IPS-20b (cell line): ENCODE measurements around the gene C1QC.

Experiments
- H3K27ac ChIP-seq: one replicate; pipeline ENCODE4 v1.5.1; 2013; ENCODE audit warnings: low read length
- H3K27me3 ChIP-seq: 2 replicates; pipeline ENCODE4 v1.6.1; 2013; ENCODE audit warnings: mild to moderate bottlenecking, low read length, inconsistent platforms; ENCODE audit not compliant: insufficient read depth
- H3K36me3 ChIP-seq: 2 replicates; pipeline ENCODE4 v1.6.1; 2013; ENCODE audit warnings: low read depth, mild to moderate bottlenecking, inconsistent platforms, low read length, moderate library complexity; ENCODE audit not compliant: insufficient read depth
- H3K4me1 ChIP-seq: 2 replicates; pipeline ENCODE4 v1.6.1; 2013; ENCODE audit warnings: mild to moderate bottlenecking, control low read depth, inconsistent platforms, low read length, moderate library complexity; ENCODE audit not compliant: insufficient read depth
- H3K4me3 ChIP-seq: 2 replicates; pipeline ENCODE4 v1.5.1; 2013; ENCODE audit warnings: mild to moderate bottlenecking, low read length, inconsistent platforms
- H3K9ac ChIP-seq: 2 replicates; pipeline ENCODE4 v1.6.1; 2013; ENCODE audit warnings: low read depth, mild to moderate bottlenecking, inconsistent platforms, low read length, moderate library complexity
- H3K9me3 ChIP-seq: 2 replicates; pipeline ENCODE4 v1.6.1; 2013; ENCODE audit warnings: mild to moderate bottlenecking, low read depth, low read length, inconsistent platforms; ENCODE audit not compliant: insufficient read depth

The C1QC gene

DNA sequence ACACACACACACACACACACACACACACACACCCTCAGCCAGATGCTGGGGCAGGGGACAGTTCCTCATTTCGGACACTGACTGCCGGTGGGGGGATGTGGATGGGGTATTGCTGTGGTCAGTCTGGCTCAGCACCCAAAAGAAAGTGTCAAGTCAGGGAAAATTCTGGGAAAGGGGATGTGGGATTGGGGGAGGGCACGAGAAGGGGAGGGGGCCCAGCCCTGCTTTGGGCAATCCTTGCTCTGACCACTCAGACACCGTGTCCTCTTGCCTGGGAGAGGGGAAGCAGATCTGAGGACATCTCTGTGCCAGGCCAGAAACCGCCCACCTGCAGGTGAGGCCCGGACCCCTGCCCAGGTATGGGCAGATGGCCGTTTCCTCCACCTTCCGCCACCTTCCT is at the start of gene C1QC:
Gene C1QC (plus strand): TSS at position 253 of the 400 bp plus-strand sequence. CDS start 391 bp downstream, outside the sequence.
- H3K4me1 ChIP-seq, result no peaks in the 10 kb centered on the region
- no peak within 1 kb of the TSS for H3K9ac ChIP-seq
- no peaks in the 10 kb centered on the region for H3K9me3 ChIP-seq
- no peaks in the 10 kb centered on the region; the same call in 1 of the 2 replicates for H3K27me3 ChIP-seq
- H3K36me3 ChIP-seq, result no peaks in the 10 kb centered on the region
- no peak within 1 kb of the TSS for H3K4me3 ChIP-seq
- H3K27ac ChIP-seq, result no peak within 1 kb of the TSS

DNA sequence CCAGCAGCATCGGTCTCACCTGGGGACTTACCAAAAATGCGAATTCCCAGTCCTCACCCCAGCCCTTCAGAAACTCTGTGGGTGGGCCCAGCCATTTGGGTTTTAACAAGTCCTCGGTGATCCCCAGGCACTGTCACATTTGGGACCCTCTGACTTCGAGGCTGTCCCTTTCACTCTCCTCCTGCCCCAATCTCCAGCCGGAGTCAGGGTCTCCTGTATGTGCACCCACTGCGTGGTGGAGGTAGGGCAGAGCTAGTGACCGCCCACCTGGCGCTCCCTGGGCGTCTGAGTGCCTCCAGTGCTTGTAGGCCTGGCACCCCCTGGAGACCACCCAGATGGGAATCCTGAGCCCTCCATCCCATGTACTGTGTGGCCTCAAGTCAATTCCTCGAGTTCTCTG is 49.0 kb upstream of the C1QC start:
- Histone ChIP-seq H3K4me1 (no peaks in the 10 kb centered on the region), H3K27me3 (no peaks in the 10 kb centered on the region), H3K9me3 (no peaks in the 10 kb centered on the region), H3K9ac (no peak overlapping the region), H3K4me3 (no peak overlapping the region), H3K36me3 (no peaks in the 10 kb centered on the region), H3K27ac (no peak overlapping the region)

DNA sequence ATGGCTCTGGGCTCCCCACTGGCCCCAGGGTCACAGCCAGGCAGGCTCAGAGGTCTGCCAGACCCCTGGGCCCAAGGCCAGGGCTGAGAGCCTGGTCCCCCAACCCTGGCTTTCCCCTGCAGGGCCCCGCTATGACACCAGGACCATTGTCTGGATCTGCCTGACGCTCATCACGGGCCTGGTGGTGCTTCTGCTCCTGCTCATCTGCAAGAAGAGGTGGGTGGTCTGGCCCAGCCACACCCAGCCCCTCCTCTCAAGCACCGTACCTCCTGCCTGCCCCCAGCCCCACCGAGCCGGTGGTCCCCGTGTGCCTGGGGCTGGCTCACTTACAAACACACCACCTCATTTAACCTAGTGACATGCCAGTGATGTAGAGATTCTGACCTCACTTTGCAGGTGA is 48.3 kb upstream of the C1QC start:
- H3K36me3 ChIP-seq, result no peaks in the 10 kb centered on the region
- H3K27me3 ChIP-seq, result no peaks in the 10 kb centered on the region
- H3K27ac ChIP-seq, result no peak overlapping the region
- no peaks in the 10 kb centered on the region for H3K4me1 ChIP-seq
- H3K9ac ChIP-seq, result no peak overlapping the region
- no peak overlapping the region for H3K4me3 ChIP-seq
- H3K9me3 ChIP-seq, result no peaks in the 10 kb centered on the region

DNA sequence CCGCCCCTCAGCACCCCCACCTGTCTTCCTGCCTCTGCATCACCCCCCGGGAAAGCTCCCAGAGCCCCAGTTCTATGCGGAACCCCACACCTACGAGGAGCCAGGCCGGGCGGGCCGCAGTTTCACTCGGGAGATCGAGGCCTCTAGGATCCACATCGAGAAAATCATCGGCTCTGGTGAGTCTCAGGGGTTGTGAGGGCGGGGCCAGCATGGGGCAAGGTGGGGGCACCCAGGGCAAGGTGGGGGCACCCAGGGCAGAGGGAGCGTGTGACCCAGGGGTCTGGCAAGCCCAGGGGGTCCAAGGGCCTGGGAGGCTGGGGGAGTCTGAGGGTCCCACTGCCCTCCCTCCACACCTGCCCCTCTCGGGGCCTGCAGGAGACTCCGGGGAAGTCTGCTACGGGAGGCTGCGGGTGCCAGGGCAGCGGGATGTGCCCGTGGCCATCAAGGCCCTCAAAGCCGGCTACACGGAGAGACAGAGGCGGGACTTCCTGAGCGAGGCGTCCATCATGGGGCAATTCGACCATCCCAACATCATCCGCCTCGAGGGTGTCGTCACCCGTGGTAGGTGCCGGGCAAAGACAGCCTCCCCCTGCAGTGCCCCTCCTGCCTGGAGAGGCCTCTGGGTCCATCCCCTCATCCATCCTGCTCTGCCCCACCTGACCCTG is 46.0 kb upstream of the C1QC start:
- Histone ChIP-seq H3K27me3 (no peaks in the 10 kb centered on the region), H3K27ac (no peak overlapping the region), H3K36me3 (no peaks in the 10 kb centered on the region)

DNA sequence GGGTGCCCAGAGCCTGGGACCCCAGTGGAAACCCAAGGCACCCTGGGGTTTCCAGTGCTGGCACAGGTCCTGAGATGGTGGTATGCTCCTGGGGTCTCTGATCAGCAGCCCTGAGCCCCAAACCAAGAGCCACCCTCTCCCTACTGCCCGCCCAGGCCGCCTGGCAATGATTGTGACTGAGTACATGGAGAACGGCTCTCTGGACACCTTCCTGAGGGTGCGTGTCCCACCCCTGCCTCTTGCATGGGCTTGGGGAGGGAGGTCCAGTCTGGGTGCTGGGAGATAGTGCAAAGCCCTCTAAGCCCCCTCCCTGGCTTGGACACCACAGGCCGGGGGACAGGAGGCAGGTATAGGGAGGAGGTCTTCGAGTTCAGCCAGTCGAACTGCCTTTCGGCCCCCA is 45.4 kb upstream of the C1QC start:
- Histone ChIP-seq H3K9ac (no peak overlapping the region), H3K27me3 (no peaks in the 10 kb centered on the region), H3K36me3 (no peaks in the 10 kb centered on the region), H3K4me3 (no peak overlapping the region), H3K27ac (no peak overlapping the region), H3K4me1 (no peaks in the 10 kb centered on the region), H3K9me3 (no peaks in the 10 kb centered on the region)

More for the DNA sequence above, 46.0 kb upstream of the C1QC start:
- no peak overlapping the region for H3K9ac ChIP-seq
- H3K4me1 ChIP-seq, result no peaks in the 10 kb centered on the region
- no peaks in the 10 kb centered on the region for H3K9me3 ChIP-seq
- H3K4me3 ChIP-seq, result no peak overlapping the region

DNA sequence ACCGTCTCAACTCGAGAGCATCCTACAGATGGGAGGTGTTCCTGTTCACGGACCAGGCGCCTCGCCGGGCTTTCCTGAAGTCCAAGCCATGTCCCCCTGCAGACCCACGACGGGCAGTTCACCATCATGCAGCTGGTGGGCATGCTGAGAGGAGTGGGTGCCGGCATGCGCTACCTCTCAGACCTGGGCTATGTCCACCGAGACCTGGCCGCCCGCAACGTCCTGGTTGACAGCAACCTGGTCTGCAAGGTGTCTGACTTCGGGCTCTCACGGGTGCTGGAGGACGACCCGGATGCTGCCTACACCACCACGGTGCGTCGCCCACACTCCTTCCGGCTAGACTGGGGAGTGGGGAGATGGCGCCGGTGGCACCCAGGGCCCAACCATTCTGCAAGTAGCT is 44.7 kb upstream of the C1QC start:
- Histone ChIP-seq H3K4me3 (no peak overlapping the region), H3K9me3 (no peaks in the 10 kb centered on the region), H3K27ac (no peak overlapping the region), H3K36me3 (no peaks in the 10 kb centered on the region), H3K4me1 (no peaks in the 10 kb centered on the region), H3K9ac (no peak overlapping the region), H3K27me3 (0 out of 2 replicates have a peak, but pooled peaks cover 4% of the 10 kb centered on the region)

DNA sequence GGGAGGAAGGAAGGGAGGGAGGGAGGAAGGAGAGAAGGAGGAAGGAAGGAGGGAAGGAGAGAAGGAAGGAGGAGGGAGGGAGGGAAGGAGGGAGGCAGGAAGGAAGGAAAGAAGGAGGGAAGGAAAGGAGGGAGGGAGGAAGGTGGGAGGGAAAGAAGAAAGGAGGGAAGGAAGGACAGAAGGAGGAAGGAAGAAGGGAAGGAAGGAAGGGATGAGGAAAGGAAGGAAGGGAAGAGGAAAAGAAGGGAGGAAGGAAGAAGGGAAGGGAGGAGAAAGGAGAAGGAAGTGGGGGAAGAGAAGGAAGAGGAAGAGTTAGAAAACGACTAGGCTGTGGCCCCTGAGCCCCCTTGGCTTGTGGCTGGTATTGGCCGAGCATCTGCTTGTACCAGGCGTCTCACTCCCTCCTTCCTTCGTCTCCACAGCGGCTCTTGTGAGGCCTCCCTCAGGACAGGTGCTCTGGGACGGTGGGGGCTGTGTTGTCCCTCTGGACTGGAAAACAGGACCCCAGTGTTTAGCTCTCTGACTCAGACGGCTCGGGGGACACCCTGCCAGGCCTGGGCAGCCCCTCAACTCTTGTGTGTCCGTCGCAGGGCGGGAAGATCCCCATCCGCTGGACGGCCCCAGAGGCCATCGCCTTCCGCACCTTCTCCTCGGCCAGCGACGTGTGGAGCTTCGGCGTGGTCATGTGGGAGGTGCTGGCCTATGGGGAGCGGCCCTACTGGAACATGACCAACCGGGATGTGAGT is 43.2 kb upstream of the C1QC start:
- Histone ChIP-seq H3K36me3 (no peaks in the 10 kb centered on the region), H3K9ac (no peak overlapping the region), H3K4me3 (no peak overlapping the region), H3K9me3 (no peaks in the 10 kb centered on the region), H3K27me3 (peaks cover 18% of the 10 kb centered on the region), H3K4me1 (no peaks in the 10 kb centered on the region), H3K27ac (no peak overlapping the region)

DNA sequence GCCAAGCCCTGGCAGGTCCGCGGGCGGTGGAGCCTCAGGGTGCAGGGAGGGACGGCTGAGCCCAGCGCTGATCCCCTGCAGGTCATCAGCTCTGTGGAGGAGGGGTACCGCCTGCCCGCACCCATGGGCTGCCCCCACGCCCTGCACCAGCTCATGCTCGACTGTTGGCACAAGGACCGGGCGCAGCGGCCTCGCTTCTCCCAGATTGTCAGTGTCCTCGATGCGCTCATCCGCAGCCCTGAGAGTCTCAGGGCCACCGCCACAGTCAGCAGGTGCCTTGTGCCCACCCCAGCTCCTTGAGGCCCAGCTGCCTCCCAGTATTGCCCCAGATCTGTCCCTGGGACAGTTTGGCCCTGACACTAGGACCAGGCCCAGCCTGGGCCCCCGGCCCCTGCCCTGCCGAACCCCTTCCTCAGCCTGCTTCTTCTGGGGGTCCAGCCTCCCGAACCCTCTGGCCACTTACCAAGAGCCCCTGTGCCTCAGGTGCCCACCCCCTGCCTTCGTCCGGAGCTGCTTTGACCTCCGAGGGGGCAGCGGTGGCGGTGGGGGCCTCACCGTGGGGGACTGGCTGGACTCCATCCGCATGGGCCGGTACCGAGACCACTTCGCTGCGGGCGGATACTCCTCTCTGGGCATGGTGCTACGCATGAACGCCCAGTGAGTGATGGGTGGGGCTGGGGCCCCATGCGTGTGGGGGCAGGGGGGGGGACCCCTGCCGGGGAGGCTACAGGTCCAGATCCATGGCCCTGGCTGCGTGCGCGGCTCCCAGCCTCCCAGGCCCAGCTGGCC is 42.4 kb upstream of the C1QC start:
- Histone ChIP-seq H3K27ac (no peak overlapping the region), H3K27me3 (peaks cover 26% of the 10 kb centered on the region), H3K4me3 (no peak overlapping the region)

DNA sequence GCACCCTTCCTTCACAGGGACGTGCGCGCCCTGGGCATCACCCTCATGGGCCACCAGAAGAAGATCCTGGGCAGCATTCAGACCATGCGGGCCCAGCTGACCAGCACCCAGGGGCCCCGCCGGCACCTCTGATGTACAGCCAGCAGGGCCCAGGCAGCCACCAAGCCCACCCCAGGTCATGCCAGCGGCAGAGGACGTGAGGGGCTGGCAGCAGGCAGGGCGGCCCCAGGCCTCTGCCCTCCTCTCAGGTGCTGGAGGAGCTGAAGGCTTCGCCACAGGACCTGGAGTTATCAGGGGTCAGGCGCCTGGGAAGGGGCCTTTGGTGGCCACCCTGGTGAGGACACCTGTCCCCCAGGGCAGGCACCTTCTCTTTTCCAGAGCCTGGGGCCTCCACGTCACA is 41.8 kb upstream of the C1QC start:
- Histone ChIP-seq H3K4me1 (no peaks in the 10 kb centered on the region), H3K27ac (no peak overlapping the region), H3K9me3 (no peaks in the 10 kb centered on the region), H3K36me3 (no peaks in the 10 kb centered on the region), H3K27me3 (peaks cover 29% of the 10 kb centered on the region), H3K9ac (no peak overlapping the region), H3K4me3 (no peak overlapping the region)

More for the DNA sequence above, 42.4 kb upstream of the C1QC start:
- Histone ChIP-seq H3K9ac (no peak overlapping the region), H3K4me1 (no peaks in the 10 kb centered on the region), H3K9me3 (no peaks in the 10 kb centered on the region), H3K36me3 (no peaks in the 10 kb centered on the region)

DNA sequence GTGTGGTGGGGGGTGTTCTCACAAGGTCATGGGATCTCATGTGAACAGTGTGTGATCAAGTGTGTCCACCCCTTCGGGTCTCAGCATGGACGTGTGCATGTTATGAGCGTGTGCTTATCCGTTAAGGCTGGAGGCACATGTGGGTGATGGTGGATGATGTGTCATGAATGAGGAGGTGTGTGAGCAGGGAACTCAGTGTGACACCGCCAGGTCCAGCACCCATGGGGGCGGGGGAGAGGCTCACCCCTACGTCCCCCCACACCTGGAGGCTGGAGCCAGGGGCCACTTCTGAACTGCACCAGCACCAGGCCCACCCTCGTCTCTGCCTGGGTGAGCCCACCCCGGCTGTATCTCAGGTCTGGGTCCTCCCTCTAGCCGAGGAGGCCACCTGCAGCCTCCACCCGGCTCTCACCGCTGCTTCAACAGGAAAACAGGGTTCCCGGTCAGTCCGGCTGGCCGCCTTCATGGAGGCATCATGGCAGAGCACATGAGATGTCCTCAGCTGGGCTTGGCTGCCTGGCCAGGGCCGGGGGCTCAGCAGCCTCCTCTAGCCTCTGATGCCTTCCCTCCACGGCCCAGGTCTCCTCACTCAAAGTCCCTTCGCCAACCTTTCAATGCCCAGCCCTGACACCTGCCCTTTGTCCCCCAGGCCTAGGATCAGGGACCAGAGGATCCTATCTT is 41.2 kb upstream of the C1QC start:
- H3K4me3 ChIP-seq, result no peak overlapping the region
- peaks cover 33% of the 10 kb centered on the region for H3K27me3 ChIP-seq
- H3K9me3 ChIP-seq, result no peaks in the 10 kb centered on the region
- no peaks in the 10 kb centered on the region for H3K4me1 ChIP-seq
- no peaks in the 10 kb centered on the region for H3K36me3 ChIP-seq
- no peak overlapping the region for H3K9ac ChIP-seq
- H3K27ac ChIP-seq, result no peak overlapping the region

DNA sequence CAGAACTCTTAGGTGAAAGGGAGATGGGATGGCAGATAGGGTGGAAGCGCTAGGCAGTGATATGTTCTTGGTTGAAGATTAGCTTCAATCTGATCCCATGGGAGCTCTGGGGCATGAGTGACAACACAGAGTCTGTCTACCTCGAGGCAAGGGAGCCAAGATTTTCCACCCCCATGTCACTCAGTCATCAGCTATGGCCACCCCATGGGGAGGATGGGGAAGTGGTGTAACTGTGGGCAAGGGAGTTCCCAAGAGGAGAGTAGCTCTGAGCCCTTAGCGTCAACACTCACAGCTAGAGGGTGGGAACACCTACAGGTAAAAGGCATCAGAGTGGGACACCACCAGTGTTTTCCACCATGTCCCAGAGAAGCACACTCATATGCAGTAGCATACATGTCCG is 37.3 kb upstream of the C1QC start:
- Histone ChIP-seq H3K9ac (no peak overlapping the region), H3K27me3 (peaks cover 64% of the 10 kb centered on the region), H3K4me3 (no peak overlapping the region), H3K27ac (no peak overlapping the region), H3K4me1 (no peaks in the 10 kb centered on the region; the same call in 1 of the 2 replicates), H3K36me3 (no peaks in the 10 kb centered on the region), H3K9me3 (no peaks in the 10 kb centered on the region)
